GM23338 (cell line): ENCODE results near the gene UVRAG. TPM values are rescaled to one million over a fixed set of nuclear protein-coding genes. Genes with fewer than 3 reads are reported as not detected.

Experiments
- ATAC-seq: fragments of 200-7000 bp; cut with Tn5 transposase; 3 replicates; pipeline ENCODE4 v1.9.1; 2020
- DNase-seq: peaks from one replicate; pipeline ENCODE4 v3.0.0-alpha.2; 2015; ENCODE audit warnings: low spot score
- H2AFZ ChIP-seq: fragments of 200-600 bp; sonication (generic); 2 replicates; pipeline ENCODE4 v1.8.0; 2016; ENCODE audit warnings: antibody characterized with exemption, mild to moderate bottlenecking, moderate library complexity
- H3F3A ChIP-seq: fragments of 200-600 bp; sonication (generic); replicated peaks from 2 replicates; pipeline ENCODE4 v1.8.0; 2017; ENCODE audit warnings: antibody characterized with exemption, mixed run types, low read depth
- H3K27ac ChIP-seq: fragments of 200-600 bp; sonication (generic); 2 replicates; pipeline ENCODE4 v1.6.1; 2016; ENCODE audit warnings: low read depth
- H3K27me3 ChIP-seq: fragments of 200-600 bp; sonication (generic); 2 replicates; pipeline ENCODE4 v1.8.0; 2016; ENCODE audit warnings: mild to moderate bottlenecking, mixed run types, moderate library complexity; ENCODE audit not compliant: insufficient read depth
- H3K36me3 ChIP-seq: fragments of 200-600 bp; sonication (generic); 2 replicates; pipeline ENCODE4 v1.8.0; 2016; ENCODE audit warnings: mild to moderate bottlenecking; ENCODE audit not compliant: insufficient read depth
- H3K4me1 ChIP-seq: fragments of 200-600 bp; sonication (generic); 2 replicates; pipeline ENCODE4 v1.8.0; 2016; ENCODE audit warnings: mild to moderate bottlenecking, moderate library complexity; ENCODE audit not compliant: insufficient read depth
- H3K4me2 ChIP-seq: fragments of 200-600 bp; sonication (generic); 2 replicates; pipeline ENCODE4 v1.7.1; 2017; ENCODE audit warnings: mixed run types
- H3K4me3 ChIP-seq: fragments of 200-600 bp; sonication (generic); 2 replicates; pipeline ENCODE4 v1.6.1; 2016; ENCODE audit warnings: mixed run types
- H3K79me2 ChIP-seq: fragments of 200-600 bp; sonication (generic); replicated peaks from 2 replicates; pipeline ENCODE4 v1.8.0; 2017; ENCODE audit warnings: mild to moderate bottlenecking; ENCODE audit not compliant: insufficient read depth
- H3K9me2 ChIP-seq: fragments of 200-600 bp; sonication (generic); 2 replicates; pipeline ENCODE4 v1.8.0; 2017; ENCODE audit not compliant: insufficient read depth
- H4K20me1 ChIP-seq: fragments of 200-600 bp; sonication (generic); replicated peaks from 2 replicates; pipeline ENCODE4 v1.8.0; 2017; ENCODE audit warnings: mild to moderate bottlenecking; ENCODE audit not compliant: insufficient read depth
- H3K27ac Mint-ChIP-seq: 2 replicates; pipeline ENCODE4 v1.8.0; 2020; ENCODE audit warnings: inconsistent platforms, mild to moderate bottlenecking, moderate library complexity, mixed read lengths
- H3K27me3 Mint-ChIP-seq: 3 replicates; pipeline ENCODE4 v1.8.0; 2022; ENCODE audit warnings: low read depth, mild to moderate bottlenecking, moderate library complexity, mixed read lengths, inconsistent platforms; ENCODE audit not compliant: insufficient read depth, poor library complexity
- H3K36me3 Mint-ChIP-seq: 3 replicates; pipeline ENCODE4 v1.8.0; 2021; ENCODE audit warnings: low read depth, mild to moderate bottlenecking, inconsistent platforms, moderate library complexity, mixed read lengths
- H3K4me1 Mint-ChIP-seq: 3 replicates; pipeline ENCODE4 v1.8.0; 2020; ENCODE audit warnings: mild to moderate bottlenecking, inconsistent platforms, mixed read lengths
- H3K4me3 Mint-ChIP-seq: 3 replicates; pipeline ENCODE4 v1.8.0; 2021; ENCODE audit warnings: moderate library complexity, mild to moderate bottlenecking, inconsistent platforms, mixed read lengths
- H3K9me3 Mint-ChIP-seq: 3 replicates; pipeline ENCODE4 v1.8.0; 2020; ENCODE audit warnings: moderate library complexity, mild to moderate bottlenecking, inconsistent platforms, mixed read lengths
- CTCF ChIP-seq, 2 experiments: fragments of 200-600 bp in 1 of 2; sonication (generic) in 1 of 2; conservative IDR thresholded peaks; 2 replicates each; pipeline versions ENCODE4 v1.5.1 to v1.6.1; 2016 to 2017; ENCODE audit warnings: antibody characterized with exemption in 2 of 2, low read depth in 2 of 2, mild to moderate bottlenecking in 2 of 2, moderate library complexity in 1 of 2
- ETS1 ChIP-seq: IDR thresholded peaks from 2 replicates; pipeline ENCODE4 v1.6.1; 2016; ENCODE audit warnings: antibody characterized with exemption
- EZH2 ChIP-seq: fragments of 200-600 bp; sonication (generic); IDR thresholded peaks from one replicate; pipeline ENCODE4 v1.8.0; 2017; ENCODE audit warnings: antibody characterized with exemption, mild to moderate bottlenecking, low read depth; ENCODE audit not compliant: unreplicated experiment
- JUNB ChIP-seq: IDR thresholded peaks from one replicate; pipeline ENCODE4 v1.6.1; 2016; ENCODE audit warnings: antibody characterized with exemption; ENCODE audit not compliant: unreplicated experiment
- NANOG ChIP-seq: IDR thresholded peaks from 2 replicates; pipeline ENCODE4 v1.6.1; 2016; ENCODE audit warnings: antibody characterized with exemption, borderline replicate concordance
- POLR2AphosphoS5 ChIP-seq: IDR thresholded peaks from 2 replicates; pipeline ENCODE4 v1.6.1; 2016; ENCODE audit warnings: antibody characterized with exemption, low read depth
- REST ChIP-seq: IDR thresholded peaks from one replicate; pipeline ENCODE4 v1.6.1; 2018; ENCODE audit warnings: antibody characterized with exemption; ENCODE audit not compliant: unreplicated experiment
- STAT1 ChIP-seq: IDR thresholded peaks from one replicate; pipeline ENCODE4 v1.6.1; 2016; ENCODE audit warnings: antibody characterized with exemption; ENCODE audit not compliant: unreplicated experiment
- ZNF114 ChIP-seq: fragments of 250-450 bp; sonication (Bioruptor Pico); IDR thresholded peaks from 2 replicates; pipeline ENCODE4 v1.5.0; 2020; ENCODE audit warnings: mild to moderate bottlenecking, moderate library complexity
- ZNF331 ChIP-seq: fragments of 250-450 bp; sonication (Bioruptor Pico); IDR thresholded peaks from 2 replicates; pipeline ENCODE4 v1.5.0; 2020; ENCODE audit warnings: low read depth, mild to moderate bottlenecking, moderate library complexity
- polyA plus RNA-seq: library from polyadenylated mRNA; unstranded; fragments of >200 nt; fragmentation: Nextera tagmentation; extraction: Ambion mirVana; gene quantifications from 2 replicates; pipeline ENCODE4 v1.2.1, GENCODE V29; 2016
- total RNA-seq: library from RNA; depleted of rRNA; stranded (reverse); fragments of >200 nt; shearing (Covaris generic); gene quantifications from 2 replicates; pipeline ENCODE4 v1.2.3, GENCODE V29; 2014

UVRAG gene
- total and polyA plus RNA-seq, 2 experiments from 2014 or later = 15.3 to 17.4 TPM

GRCh38 chr11:76004400-76004799 lies 189.4 kb downstream of the UVRAG start:
- Histone ChIP-seq H3K4me2 (no peak overlapping the region), H3K36me3 (no peaks in the 10 kb centered on the region), H3F3A (no peaks in the 10 kb centered on the region), H3K4me3 (no peak overlapping the region), H2AFZ (no peak overlapping the region), H3K27ac (no peak overlapping the region), H3K4me1 (no peaks in the 10 kb centered on the region), H3K79me2 (no peaks in the 10 kb centered on the region), H3K9me2 (0 out of 2 replicates have a peak, but pooled peaks cover 4% of the 10 kb centered on the region), H3K27me3 (no peaks in the 10 kb centered on the region), H4K20me1 (0 out of 2 replicates have a peak, but pooled peaks cover 5% of the 10 kb centered on the region)
- Mint-ChIP-seq H3K36me3 (peaks cover 38% of the 10 kb centered on the region), H3K27ac (no peak overlapping the region), H3K4me3 (no peak overlapping the region), H3K27me3 (no peaks in the 10 kb centered on the region), H3K4me1 (no peaks in the 10 kb centered on the region), H3K9me3 (no peaks in the 10 kb centered on the region; the same call in 2 of the 3 replicates)
- ATAC-seq (no peak), DNase-seq (no peak)
- TF ChIP-seq JUNB = no peak
- no peak for TF ChIP-seq EZH2
- no peak for TF ChIP-seq REST

- no peaks in the 10 kb centered on the region for H3K36me3 ChIP-seq
- H4K20me1 ChIP-seq = 0 out of 2 replicates have a peak, but pooled peaks cover 5% of the 10 kb centered on the region
- no peak overlapping the region for H2AFZ ChIP-seq
- Mint-ChIP-seq H3K4me3 (no peak overlapping the region), H3K27me3 (no peaks in the 10 kb centered on the region), H3K27ac (no peak overlapping the region), H3K4me1 (no peaks in the 10 kb centered on the region), H3K36me3 (peaks cover 33% of the 10 kb centered on the region), H3K9me3 (no peaks in the 10 kb centered on the region; the same call in 2 of the 3 replicates)
- H3K27ac ChIP-seq = no peak overlapping the region
- H3K4me3 ChIP-seq = no peak overlapping the region
- H3K79me2 ChIP-seq = no peaks in the 10 kb centered on the region
- H3K9me2 ChIP-seq = 0 out of 2 replicates have a peak, but pooled peaks cover 4% of the 10 kb centered on the region
- no peak overlapping the region for H3K4me2 ChIP-seq
- H3K27me3 ChIP-seq = no peaks in the 10 kb centered on the region
- no peak for ATAC-seq
- H3F3A ChIP-seq = no peaks in the 10 kb centered on the region
- H3K4me1 ChIP-seq = no peaks in the 10 kb centered on the region
- no peak for DNase-seq
- no peak for TF ChIP-seq ZNF114 (CRISPR knock-in tag)
- no peak for TF ChIP-seq CTCF (conservative IDR thresholded peaks at IDR 0.05; ENCODE audit: low read depth in 2 of 2)
- no peak for TF ChIP-seq POLR2AphosphoS5
- TF ChIP-seq JUNB = no peak
- no peak for TF ChIP-seq STAT1
- no peak for TF ChIP-seq REST
- TF ChIP-seq EZH2 = no peak
- TF ChIP-seq NANOG = no peak
- TF ChIP-seq ETS1 = no peak
- no peak for TF ChIP-seq ZNF331 (CRISPR knock-in tag)
Measured at GRCh38 chr11:76005756-76006155, 190.7 kb downstream of the UVRAG start.
